Activated CD4-positive, alpha-beta T cell treated with anti-CD3 and anti-CD28 coated beads, Interleukin-2, amount 10 ng/mL, durations not matched to agents 7 days and 5 days (primary cell): ENCODE results near the gene HBZ. TPM values are rescaled to one million over a fixed set of nuclear protein-coding genes. Genes with fewer than 3 reads are reported as not detected.
"Not testable (repeated sequence)": the region's sequence is repeated elsewhere in the genome, so short reads cannot be mapped to it uniquely, and the experiment has no call there.

Source experiments
- CTCF ChIA-PET: fragments of 350-600 bp; sonication (Branson Sonifier 250); formaldehyde crosslinking; loops from one replicate; lab custom pipeline; 2021; ENCODE audit warnings: antibody characterized with exemption; lab: Charles Lee
- POLR2A ChIA-PET: fragments of 350-600 bp; sonication (Branson Sonifier 250); formaldehyde crosslinking; loops from one replicate; lab custom pipeline; 2021; ENCODE audit warnings: antibody characterized with exemption; lab: Charles Lee
- DNase-seq: peaks from one replicate; pipeline ENCODE4 v3.0.0-alpha.2; 2020
- H3K27ac Mint-ChIP-seq: one replicate; pipeline ENCODE4 v1.8.0; 2021; ENCODE audit warnings: mild to moderate bottlenecking, moderate library complexity, mixed read lengths
- H3K27me3 Mint-ChIP-seq: one replicate; pipeline ENCODE4 v1.8.0; 2021; ENCODE audit warnings: mixed read lengths
- H3K36me3 Mint-ChIP-seq: one replicate; pipeline ENCODE4 v1.8.0; 2021; ENCODE audit warnings: low read depth, mixed read lengths
- H3K4me1 Mint-ChIP-seq: one replicate; pipeline ENCODE4 v1.8.0; 2021; ENCODE audit warnings: mixed read lengths
- H3K4me3 Mint-ChIP-seq: one replicate; pipeline ENCODE4 v1.8.0; 2021; ENCODE audit warnings: mild to moderate bottlenecking, moderate library complexity, mixed read lengths
- H3K9me3 Mint-ChIP-seq: one replicate; pipeline ENCODE4 v1.8.0; 2021; ENCODE audit warnings: mixed read lengths
- total RNA-seq, 2 experiments: library from RNA; stranded (reverse); gene quantifications; one replicate each; pipeline ENCODE4 v1.2.3, GENCODE V29; 2021

HBZ gene
- total RNA-seq, 2 experiments from 2014 or later, result not detected

- Mint-ChIP-seq H3K9me3 (no peaks in the 10 kb centered on the region), H3K4me3 (no peak overlapping the region), H3K27ac (no peak overlapping the region), H3K36me3 (no peaks in the 10 kb centered on the region), H3K4me1 (peaks cover 4% of the 10 kb centered on the region), H3K27me3 (peaks cover 27% of the 10 kb centered on the region)
- CTCF ChIA-PET, result interaction anchor here (1.0 kb wide), 3 partner anchors 72 to 227 kb away, joined by 3 read pairs; partner anchors contain the start of gene FAM234A
- POLR2A ChIA-PET, result no interaction called here
- DNase-seq, result no peak
Observed at GRCh38 chr16:162271-162991, 10.0 kb downstream of the HBZ start.

- POLR2A ChIA-PET, H3K4me3 Mint-ChIP-seq, H3K9me3 Mint-ChIP-seq, DNase-seq, H3K36me3 Mint-ChIP-seq, H3K27ac Mint-ChIP-seq, H3K4me1 Mint-ChIP-seq: not testable (repeated sequence)
- CTCF ChIA-PET, result interaction anchor here (1.0 kb wide), 1 partner anchor 226 kb away, joined by 3 read pairs; no protein-coding TSS in a partner anchor
- peaks cover 29% of the 10 kb centered on the region for H3K27me3 Mint-ChIP-seq
Observed at GRCh38 chr16:163139-163538, 10.7 kb downstream of the HBZ start.

- DNase-seq, POLR2A ChIA-PET, CTCF ChIA-PET, H3K27ac Mint-ChIP-seq, H3K4me1 Mint-ChIP-seq, H3K4me3 Mint-ChIP-seq, H3K36me3 Mint-ChIP-seq, H3K9me3 Mint-ChIP-seq: not testable (repeated sequence)
- H3K27me3 Mint-ChIP-seq, result peaks cover 32% of the 10 kb centered on the region
Observed at GRCh38 chr16:163696-164095, 11.3 kb downstream of the HBZ start.

GRCh38 chr16:164134-164823 lies 11.8 kb downstream of the HBZ start:
- H3K9me3 Mint-ChIP-seq, H3K4me3 Mint-ChIP-seq, H3K4me1 Mint-ChIP-seq, H3K36me3 Mint-ChIP-seq, POLR2A ChIA-PET, CTCF ChIA-PET, DNase-seq, H3K27ac Mint-ChIP-seq: not testable (repeated sequence)
- H3K27me3 Mint-ChIP-seq, result peaks cover 34% of the 10 kb centered on the region

- Mint-ChIP-seq H3K36me3 (no peaks in the 10 kb centered on the region), H3K27me3 (peaks cover 32% of the 10 kb centered on the region), H3K9me3 (no peaks in the 10 kb centered on the region), H3K27ac (no peak overlapping the region), H3K4me3 (no peak overlapping the region), H3K4me1 (peaks cover 4% of the 10 kb centered on the region)
- no peak for DNase-seq
- POLR2A ChIA-PET, result no interaction called here
- CTCF ChIA-PET, result no interaction called here
Observed at GRCh38 chr16:164827-165538, 12.5 kb downstream of the HBZ start.

- H3K36me3 Mint-ChIP-seq, result no peaks in the 10 kb centered on the region
- no peak within 1 kb of the TSS for H3K4me3 Mint-ChIP-seq
- H3K27ac Mint-ChIP-seq, result peak within 1 kb of the TSS; percentile 57
Observed at GRCh38 chr16:165539-166374, 13.3 kb downstream of the HBZ start, which contains the start of gene HBM. Gene HBM, plus strand, starts transcription at chr16:165978. Its CDS starts 20 bp downstream, at chr16:165998.

GRCh38 chr16:166375-167121 lies 14.1 kb downstream of the HBZ start:
- Mint-ChIP-seq H3K4me3 (no peak overlapping the region), H3K9me3 (no peaks in the 10 kb centered on the region), H3K27ac (no peak overlapping the region), H3K27me3 (peaks cover 43% of the 10 kb centered on the region), H3K4me1 (peaks cover 6% of the 10 kb centered on the region), H3K36me3 (no peaks in the 10 kb centered on the region)
- ChIA-PET POLR2A (no interaction called here), CTCF (interaction anchor here (0.9 to 1.5 kb wide), 2 partner anchors 29 to 97 kb away, joined by 3 to 4 read pairs; no protein-coding TSS in a partner anchor)
- DNase-seq, result no peak

More at GRCh38 chr16:165539-166374, 13.3 kb downstream of the HBZ start, which contains the start of gene HBM:
- DNase-seq, result no peak
- Mint-ChIP-seq H3K27me3 (peaks cover 38% of the 10 kb centered on the region), H3K9me3 (no peaks in the 10 kb centered on the region), H3K4me1 (peaks cover 4% of the 10 kb centered on the region)
- ChIA-PET POLR2A (no interaction called here), CTCF (interaction anchor here (1.5 kb wide), 1 partner anchor 98 kb away, joined by 3 read pairs; no protein-coding TSS in a partner anchor)

GRCh38 chr16:167122-167690 lies 14.8 kb downstream of the HBZ start:
- CTCF ChIA-PET, result interaction anchor here (0.9 to 1.8 kb wide), 4 partner anchors 12 to 97 kb away, joined by 3 to 7 read pairs (median 5); partner anchors contain the start of gene HBQ1
- Mint-ChIP-seq H3K36me3 (no peaks in the 10 kb centered on the region), H3K27me3 (peaks cover 47% of the 10 kb centered on the region), H3K4me1 (peaks cover 6% of the 10 kb centered on the region), H3K27ac (peak overlapping the region; percentile 41), H3K4me3 (no peak overlapping the region), H3K9me3 (no peaks in the 10 kb centered on the region)
- POLR2A ChIA-PET, result no interaction called here
- DNase-seq, result no peak

GRCh38 chr16:168424-168823 lies 16.0 kb downstream of the HBZ start:
- Mint-ChIP-seq H3K4me3 (no peak overlapping the region), H3K36me3 (no peaks in the 10 kb centered on the region), H3K27ac (no peak overlapping the region), H3K4me1 (peaks cover 6% of the 10 kb centered on the region), H3K27me3 (peaks cover 48% of the 10 kb centered on the region), H3K9me3 (no peaks in the 10 kb centered on the region)
- POLR2A ChIA-PET, result no interaction called here
- DNase-seq, result no peak
- CTCF ChIA-PET, result interaction anchor here (1.0 to 1.8 kb wide), 6 partner anchors 11 to 194 kb away, joined by 3 to 7 read pairs (median 4); partner anchors contain the start of genes HBQ1, POLR3K and SNRNP25

GRCh38 chr16:169014-169413 lies 16.6 kb downstream of the HBZ start:
- peaks cover 8% of the 10 kb centered on the region for H3K4me1 Mint-ChIP-seq
- peaks cover 52% of the 10 kb centered on the region for H3K27me3 Mint-ChIP-seq
- ChIA-PET CTCF (interaction anchor here (1.2 to 1.8 kb wide), 4 partner anchors 11 to 193 kb away, joined by 3 to 7 read pairs (median 4); partner anchors contain the start of gene HBQ1), POLR2A (no interaction called here)
- DNase-seq, result no peak
- H3K36me3 Mint-ChIP-seq, result no peaks in the 10 kb centered on the region
- no peak overlapping the region for H3K4me3 Mint-ChIP-seq
- no peaks in the 10 kb centered on the region for H3K9me3 Mint-ChIP-seq
- no peak overlapping the region for H3K27ac Mint-ChIP-seq

GRCh38 chr16:170088-170507 lies 17.7 kb downstream of the HBZ start:
- POLR2A ChIA-PET, H3K27ac Mint-ChIP-seq, DNase-seq, H3K9me3 Mint-ChIP-seq, H3K4me3 Mint-ChIP-seq, H3K36me3 Mint-ChIP-seq: not testable (repeated sequence)
- Mint-ChIP-seq H3K4me1 (peaks cover 11% of the 10 kb centered on the region), H3K27me3 (peaks cover 61% of the 10 kb centered on the region)
- CTCF ChIA-PET, result interaction anchor here (1.4 to 1.5 kb wide), 2 partner anchors 12 to 183 kb away, joined by 3 to 5 read pairs; no protein-coding TSS in a partner anchor
